ENCODE data around the gene LDLRAD1. TPM values are rescaled to one million over a fixed set of nuclear protein-coding genes. Genes with fewer than 3 reads are reported as not detected.

The LDLRAD1 gene
- total RNA-seq, 1 experiment from 2014 or later, result not detected

DNA sequence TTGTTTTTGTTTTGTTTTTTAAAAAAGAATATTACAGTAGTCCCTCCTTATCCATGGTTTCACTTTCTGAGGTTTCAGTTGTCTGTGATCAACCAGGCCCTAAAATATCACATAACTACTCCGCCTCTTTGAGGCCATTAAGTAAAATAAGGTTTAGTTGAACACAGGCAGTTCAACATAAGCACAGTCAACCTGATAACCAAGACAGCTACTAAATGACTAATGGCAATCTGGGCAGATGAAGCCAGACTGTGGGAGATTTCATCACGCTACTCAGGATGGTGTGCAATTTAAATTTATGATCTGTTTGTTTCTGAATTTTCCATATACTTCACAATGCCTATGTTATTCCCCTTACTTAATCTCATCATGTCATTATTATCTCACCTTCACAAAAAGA is 30.1 kb downstream of the LDLRAD1 start:
- no peaks in the 10 kb centered on the region for H3K4me1 Mint-ChIP-seq (ENCODE audit: insufficient read depth, unreplicated experiment)
- H3K36me3 Mint-ChIP-seq (ENCODE audit: insufficient read depth, unreplicated experiment), result no peaks in the 10 kb centered on the region
- POLR2A ChIA-PET, result interaction anchor here (0.7 kb wide), 1 partner anchor 15 kb away, joined by 3 read pairs; no protein-coding TSS in a partner anchor
- no peak overlapping the region for H3K27ac Mint-ChIP-seq (ENCODE audit: low read depth, unreplicated experiment)
- BruUV-seq (replicated peaks), result no TSS peak
- CTCF ChIA-PET, result interaction anchor here (0.7 kb wide), 1 partner anchor 150 kb away, joined by 4 read pairs; no protein-coding TSS in a partner anchor
- peak; percentile 13 for DNase-seq (ENCODE audit: unreplicated experiment)
- no peaks in the 10 kb centered on the region for H3K9me3 Mint-ChIP-seq (ENCODE audit: unreplicated experiment)
- no peak overlapping the region for H3K4me3 Mint-ChIP-seq (ENCODE audit: unreplicated experiment)
- intact Hi-C loops (cut with micrococcal nuclease), result no loop called here
- H3K27me3 Mint-ChIP-seq (ENCODE audit: insufficient read depth, unreplicated experiment), result peaks cover 8% of the 10 kb centered on the region
- TF ChIP-seq, protein P1, sequence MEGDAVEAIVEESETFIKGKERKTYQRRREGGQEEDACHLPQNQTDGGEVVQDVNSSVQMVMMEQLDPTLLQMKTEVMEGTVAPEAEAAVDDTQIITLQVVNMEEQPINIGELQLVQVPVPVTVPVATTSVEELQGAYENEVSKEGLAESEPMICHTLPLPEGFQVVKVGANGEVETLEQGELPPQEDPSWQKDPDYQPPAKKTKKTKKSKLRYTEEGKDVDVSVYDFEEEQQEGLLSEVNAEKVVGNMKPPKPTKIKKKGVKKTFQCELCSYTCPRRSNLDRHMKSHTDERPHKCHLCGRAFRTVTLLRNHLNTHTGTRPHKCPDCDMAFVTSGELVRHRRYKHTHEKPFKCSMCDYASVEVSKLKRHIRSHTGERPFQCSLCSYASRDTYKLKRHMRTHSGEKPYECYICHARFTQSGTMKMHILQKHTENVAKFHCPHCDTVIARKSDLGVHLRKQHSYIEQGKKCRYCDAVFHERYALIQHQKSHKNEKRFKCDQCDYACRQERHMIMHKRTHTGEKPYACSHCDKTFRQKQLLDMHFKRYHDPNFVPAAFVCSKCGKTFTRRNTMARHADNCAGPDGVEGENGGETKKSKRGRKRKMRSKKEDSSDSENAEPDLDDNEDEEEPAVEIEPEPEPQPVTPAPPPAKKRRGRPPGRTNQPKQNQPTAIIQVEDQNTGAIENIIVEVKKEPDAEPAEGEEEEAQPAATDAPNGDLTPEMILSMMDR (IDR thresholded peaks at IDR 0.05; ENCODE audit: unreplicated experiment), result no peak

DNA sequence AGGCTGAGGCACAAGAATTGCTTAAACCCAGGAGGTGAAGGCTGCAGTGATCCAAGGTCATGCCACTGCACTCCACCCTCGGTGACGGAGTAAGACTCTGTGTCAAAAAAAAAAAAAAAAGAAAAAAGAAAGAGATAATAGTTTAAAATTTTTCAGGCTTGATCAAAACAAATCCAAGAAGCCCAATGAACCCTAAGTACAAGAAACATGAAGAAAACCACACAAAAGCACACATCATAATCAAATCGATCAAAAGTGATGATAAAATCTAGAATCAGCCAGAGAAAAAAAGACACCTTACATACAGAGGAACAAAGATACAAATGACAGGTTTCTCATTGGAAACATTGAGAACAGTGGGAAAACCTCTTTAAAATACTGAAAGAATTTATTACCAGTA is 31.5 kb downstream of the LDLRAD1 start:
- DNase-seq (ENCODE audit: unreplicated experiment), result no peak
- POLR2A ChIA-PET, result no interaction called here
- Mint-ChIP-seq H3K27ac (ENCODE audit: low read depth, unreplicated experiment) (no peak overlapping the region), H3K9me3 (ENCODE audit: unreplicated experiment) (no peaks in the 10 kb centered on the region), H3K27me3 (ENCODE audit: insufficient read depth, unreplicated experiment) (peaks cover 8% of the 10 kb centered on the region), H3K4me3 (ENCODE audit: unreplicated experiment) (no peak overlapping the region), H3K4me1 (ENCODE audit: insufficient read depth, unreplicated experiment) (no peaks in the 10 kb centered on the region), H3K36me3 (ENCODE audit: insufficient read depth, unreplicated experiment) (no peaks in the 10 kb centered on the region)
- intact Hi-C loops (cut with micrococcal nuclease), result no loop called here
- CTCF ChIA-PET, result no interaction called here
- no TSS peak for BruUV-seq (replicated peaks)
- TF ChIP-seq, protein P1 (IDR thresholded peaks at IDR 0.05; ENCODE audit: unreplicated experiment), result no peak

DNA sequence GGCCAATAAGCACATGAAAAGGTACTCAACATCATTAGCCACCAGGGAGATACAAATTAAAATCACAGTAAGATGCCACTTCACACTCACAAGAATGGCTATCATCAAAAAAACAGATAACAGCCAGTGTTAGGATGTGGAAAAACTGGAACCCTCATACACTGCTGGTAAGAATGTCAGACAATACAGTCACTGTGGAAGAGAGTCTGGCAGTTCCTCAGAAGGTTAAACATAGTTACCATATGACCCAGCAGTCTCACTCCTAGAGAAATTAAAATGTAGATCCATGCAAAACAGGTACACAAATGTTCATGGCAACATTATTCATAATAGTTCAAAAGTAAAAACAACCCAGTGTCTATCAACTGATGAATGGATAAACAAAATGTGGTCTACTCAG is 33.3 kb downstream of the LDLRAD1 start:
- BruUV-seq (replicated peaks), result no TSS peak
- TF ChIP-seq, protein P1 (IDR thresholded peaks at IDR 0.05; ENCODE audit: unreplicated experiment), result no peak
- no peaks in the 10 kb centered on the region for H3K36me3 Mint-ChIP-seq (ENCODE audit: insufficient read depth, unreplicated experiment)
- no peak overlapping the region for H3K4me3 Mint-ChIP-seq (ENCODE audit: unreplicated experiment)
- ChIA-PET CTCF (no interaction called here), POLR2A (no interaction called here)
- peaks cover 8% of the 10 kb centered on the region for H3K27me3 Mint-ChIP-seq (ENCODE audit: insufficient read depth, unreplicated experiment)
- H3K27ac Mint-ChIP-seq (ENCODE audit: low read depth, unreplicated experiment), result no peak overlapping the region
- DNase-seq (ENCODE audit: unreplicated experiment), result no peak
- no peaks in the 10 kb centered on the region for H3K4me1 Mint-ChIP-seq (ENCODE audit: insufficient read depth, unreplicated experiment)
- H3K9me3 Mint-ChIP-seq (ENCODE audit: unreplicated experiment), result no peaks in the 10 kb centered on the region
- intact Hi-C loops (cut with micrococcal nuclease), result no loop called here

DNA sequence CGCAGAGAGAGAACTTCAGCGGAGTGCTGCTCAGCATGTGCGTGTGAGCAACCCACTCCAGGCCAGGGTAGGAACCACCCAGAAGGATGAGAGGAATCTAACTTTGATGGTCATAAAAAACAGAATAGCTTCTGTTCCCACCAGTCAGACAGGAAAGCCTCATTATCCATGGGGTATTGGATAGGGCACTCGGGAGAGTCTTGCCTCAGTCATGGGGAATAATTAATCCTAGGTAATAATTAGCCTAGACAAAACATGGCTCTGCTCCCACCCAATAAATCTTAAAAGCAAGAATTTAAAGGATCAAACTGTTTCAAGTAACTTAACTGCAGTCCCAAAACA is 35.3 kb downstream of the LDLRAD1 start:
- H3K9me3 Mint-ChIP-seq (ENCODE audit: unreplicated experiment), result no peaks in the 10 kb centered on the region
- ChIA-PET CTCF (interaction anchor here (1.1 kb wide), 2 partner anchors 23 to 104 kb away, joined by 3 to 4 read pairs; no protein-coding TSS in a partner anchor), POLR2A (no interaction called here)
- H3K27me3 Mint-ChIP-seq (ENCODE audit: insufficient read depth, unreplicated experiment), result no peaks in the 10 kb centered on the region
- H3K4me3 Mint-ChIP-seq (ENCODE audit: unreplicated experiment), result peak overlapping the region; percentile 34
- no TSS peak for BruUV-seq (replicated peaks)
- H3K4me1 Mint-ChIP-seq (ENCODE audit: insufficient read depth, unreplicated experiment), result no peaks in the 10 kb centered on the region
- DNase-seq (ENCODE audit: unreplicated experiment), result no peak
- no peaks in the 10 kb centered on the region for H3K36me3 Mint-ChIP-seq (ENCODE audit: insufficient read depth, unreplicated experiment)
- TF ChIP-seq, protein P1 (IDR thresholded peaks at IDR 0.05; ENCODE audit: unreplicated experiment), result no peak
- H3K27ac Mint-ChIP-seq (ENCODE audit: low read depth, unreplicated experiment), result no peak overlapping the region
- intact Hi-C loops (cut with micrococcal nuclease), result no loop called here
